ENCODE measurements around the gene LUZP1.

GRCh38 chr1:23198373-23198772 is 29.7 kb upstream of the LUZP1 start:
- TF ChIP-seq POLR2AphosphoS5 (IDR thresholded peaks at IDR 0.05) (no peak), EP300 (IDR thresholded peaks at IDR 0.05) (no peak)

Data from suprapubic skin (tissue), 4 donors.